ENCODE measurements around the gene LITAFD.
"Not testable (repeated sequence)": the region's sequence is repeated elsewhere in the genome, so short reads cannot be mapped to it uniquely, and the experiment has no call there.

Gene LITAFD

GRCh38 chr16:8916541-8917225 lies 34.5 kb downstream of the LITAFD start:
- H3K4me3 ChIP-seq (ENCODE audit: low read depth, low read length), result no peak overlapping the region
- no peak for DNase-seq
- H3K9me3 ChIP-seq, result no peaks in the 10 kb centered on the region
- no peaks in the 10 kb centered on the region for H3K27me3 ChIP-seq
- peaks cover 96% of the 10 kb centered on the region for H3K36me3 ChIP-seq
- TF ChIP-seq, protein P1, sequence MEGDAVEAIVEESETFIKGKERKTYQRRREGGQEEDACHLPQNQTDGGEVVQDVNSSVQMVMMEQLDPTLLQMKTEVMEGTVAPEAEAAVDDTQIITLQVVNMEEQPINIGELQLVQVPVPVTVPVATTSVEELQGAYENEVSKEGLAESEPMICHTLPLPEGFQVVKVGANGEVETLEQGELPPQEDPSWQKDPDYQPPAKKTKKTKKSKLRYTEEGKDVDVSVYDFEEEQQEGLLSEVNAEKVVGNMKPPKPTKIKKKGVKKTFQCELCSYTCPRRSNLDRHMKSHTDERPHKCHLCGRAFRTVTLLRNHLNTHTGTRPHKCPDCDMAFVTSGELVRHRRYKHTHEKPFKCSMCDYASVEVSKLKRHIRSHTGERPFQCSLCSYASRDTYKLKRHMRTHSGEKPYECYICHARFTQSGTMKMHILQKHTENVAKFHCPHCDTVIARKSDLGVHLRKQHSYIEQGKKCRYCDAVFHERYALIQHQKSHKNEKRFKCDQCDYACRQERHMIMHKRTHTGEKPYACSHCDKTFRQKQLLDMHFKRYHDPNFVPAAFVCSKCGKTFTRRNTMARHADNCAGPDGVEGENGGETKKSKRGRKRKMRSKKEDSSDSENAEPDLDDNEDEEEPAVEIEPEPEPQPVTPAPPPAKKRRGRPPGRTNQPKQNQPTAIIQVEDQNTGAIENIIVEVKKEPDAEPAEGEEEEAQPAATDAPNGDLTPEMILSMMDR (IDR thresholded peaks at IDR 0.05; ENCODE audit: low read depth, low read length), result no peak
- no peaks in the 10 kb centered on the region for H3K4me1 ChIP-seq

- H3K36me3 ChIP-seq, result peaks cover 97% of the 10 kb centered on the region
- not testable (repeated sequence) for H3K27me3 ChIP-seq; H3K4me1 ChIP-seq; DNase-seq; H3K9me3 ChIP-seq; H3K4me3 ChIP-seq (ENCODE audit: low read depth, low read length)
These were observed 35.2 kb downstream of the LITAFD start for GRCh38 chr16:8917336-8917735.

GRCh38 chr16:8919089-8919933 lies 37.2 kb downstream of the LITAFD start:
- DNase-seq, result no peak

DNA sequence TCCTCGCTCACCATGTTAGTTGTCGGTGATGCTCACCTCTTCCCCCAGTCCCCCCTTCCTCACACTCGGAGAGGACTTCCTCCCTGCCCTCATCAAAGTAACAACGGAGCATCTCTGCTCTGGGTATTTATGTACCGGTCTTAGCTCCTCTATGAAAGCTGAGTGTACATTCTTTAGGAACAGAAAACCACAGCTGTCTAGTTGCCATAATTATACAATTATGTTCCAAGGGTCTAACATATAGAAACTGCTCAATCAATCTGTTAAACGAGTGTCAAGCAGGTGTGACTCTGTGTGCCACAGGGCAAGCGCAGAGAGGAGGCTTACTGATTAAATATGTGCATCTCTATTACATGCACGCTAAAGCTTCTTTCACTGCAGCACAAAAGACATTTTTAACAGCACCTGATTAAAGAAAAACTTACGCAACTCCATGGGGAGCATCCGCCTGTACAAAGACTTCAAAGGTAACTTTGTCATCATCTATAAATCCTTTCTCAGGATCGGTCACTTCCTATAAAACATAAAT lies 37.8 kb downstream of the LITAFD start:
- H3K4me3 ChIP-seq (ENCODE audit: low read depth, low read length), result no peak overlapping the region

More at GRCh38 chr16:8919089-8919933, 37.2 kb downstream of the LITAFD start:
- peaks cover 89% of the 10 kb centered on the region for H3K36me3 ChIP-seq
- peaks cover 3% of the 10 kb centered on the region; the same call in 1 of the 2 replicates for H3K4me1 ChIP-seq
- no peaks in the 10 kb centered on the region for H3K27me3 ChIP-seq
- H3K4me3 ChIP-seq (ENCODE audit: low read depth, low read length), result no peak overlapping the region
- TF ChIP-seq, protein P1 (IDR thresholded peaks at IDR 0.05; ENCODE audit: low read depth, low read length), result no peak
- H3K9me3 ChIP-seq, result no peaks in the 10 kb centered on the region

DNA sequence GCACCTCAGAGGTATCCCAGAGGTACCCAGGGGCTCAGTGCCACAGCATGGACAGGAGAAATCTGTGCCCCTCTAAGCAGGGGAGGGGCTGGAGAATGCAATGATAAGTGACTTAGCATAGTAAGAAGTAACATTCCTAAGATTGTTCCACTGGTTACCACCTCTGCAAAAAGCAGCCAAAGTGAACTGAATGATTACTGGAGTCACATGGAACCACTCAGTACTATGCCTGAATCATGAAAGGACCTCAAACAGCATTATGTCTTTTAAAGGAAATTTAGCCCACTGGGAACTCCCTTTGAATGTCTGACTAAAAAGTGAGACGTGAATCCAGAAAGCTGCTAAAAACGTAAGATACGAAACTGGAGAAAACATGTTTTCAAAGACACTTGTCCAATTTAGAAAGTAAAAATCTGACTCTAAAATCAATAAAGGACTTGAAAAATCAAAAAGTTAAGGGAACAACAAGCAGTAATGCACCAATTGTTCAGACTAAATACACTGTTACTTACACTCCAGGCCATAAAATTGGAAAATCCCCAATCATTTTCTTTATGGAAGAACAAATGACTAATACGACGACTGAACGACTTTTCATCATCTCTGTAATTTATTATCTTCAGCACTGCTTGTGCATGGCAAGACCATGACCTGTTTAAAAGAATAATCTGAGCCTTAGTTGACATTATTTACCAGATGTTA lies 38.6 kb downstream of the LITAFD start:
- H3K4me3 ChIP-seq (ENCODE audit: low read depth, low read length), result no peak overlapping the region
- DNase-seq, result no peak
- no peaks in the 10 kb centered on the region for H3K27me3 ChIP-seq
- TF ChIP-seq, protein P1 (IDR thresholded peaks at IDR 0.05; ENCODE audit: low read depth, low read length), result no peak
- no peaks in the 10 kb centered on the region for H3K9me3 ChIP-seq
- H3K36me3 ChIP-seq, result peaks cover 84% of the 10 kb centered on the region
- peaks cover 3% of the 10 kb centered on the region; the same call in 1 of the 2 replicates for H3K4me1 ChIP-seq

More for the DNA sequence above, 37.8 kb downstream of the LITAFD start:
- H3K36me3 ChIP-seq, result peaks cover 89% of the 10 kb centered on the region
- H3K27me3 ChIP-seq, result no peaks in the 10 kb centered on the region
- peaks cover 3% of the 10 kb centered on the region; the same call in 1 of the 2 replicates for H3K4me1 ChIP-seq
- no peaks in the 10 kb centered on the region for H3K9me3 ChIP-seq
- TF ChIP-seq, protein P1 (IDR thresholded peaks at IDR 0.05; ENCODE audit: low read depth, low read length), result no peak
- DNase-seq, result no peak

GRCh38 chr16:8921347-8921984 lies 39.3 kb downstream of the LITAFD start:
- DNase-seq, result no peak
- Histone ChIP-seq H3K9me3 (no peaks in the 10 kb centered on the region), H3K36me3 (peaks cover 80% of the 10 kb centered on the region), H3K4me1 (peaks cover 3% of the 10 kb centered on the region; the same call in 1 of the 2 replicates), H3K27me3 (no peaks in the 10 kb centered on the region), H3K4me3 (ENCODE audit: low read depth, low read length) (no peak overlapping the region)
- TF ChIP-seq, protein P1 (IDR thresholded peaks at IDR 0.05; ENCODE audit: low read depth, low read length), result no peak

Measured in BE2C (cell line).